Measurements from ENCODE around the gene GGT6.

DNA sequence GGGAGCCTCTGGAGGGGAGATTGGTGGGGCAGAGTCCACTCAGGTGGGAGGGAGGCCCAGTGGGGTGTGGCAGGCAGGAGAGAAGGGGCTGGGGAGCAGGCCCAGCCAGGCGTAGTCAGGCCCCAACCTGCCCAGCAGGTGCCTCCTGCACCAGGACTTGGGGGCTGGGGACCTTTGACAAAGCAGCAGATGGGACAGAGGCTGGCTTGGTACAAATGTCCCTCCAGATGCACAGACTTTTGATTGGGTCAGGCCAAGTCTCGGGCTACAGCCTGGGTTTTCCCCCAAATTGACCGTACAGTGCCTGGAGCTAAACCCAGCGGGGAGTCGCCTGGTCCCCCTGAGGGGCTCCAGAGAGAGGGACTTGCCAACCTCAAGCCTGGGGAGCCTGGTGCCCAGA lies 411 bp downstream of the GGT6 start:
- TF ChIP-seq, protein P1, sequence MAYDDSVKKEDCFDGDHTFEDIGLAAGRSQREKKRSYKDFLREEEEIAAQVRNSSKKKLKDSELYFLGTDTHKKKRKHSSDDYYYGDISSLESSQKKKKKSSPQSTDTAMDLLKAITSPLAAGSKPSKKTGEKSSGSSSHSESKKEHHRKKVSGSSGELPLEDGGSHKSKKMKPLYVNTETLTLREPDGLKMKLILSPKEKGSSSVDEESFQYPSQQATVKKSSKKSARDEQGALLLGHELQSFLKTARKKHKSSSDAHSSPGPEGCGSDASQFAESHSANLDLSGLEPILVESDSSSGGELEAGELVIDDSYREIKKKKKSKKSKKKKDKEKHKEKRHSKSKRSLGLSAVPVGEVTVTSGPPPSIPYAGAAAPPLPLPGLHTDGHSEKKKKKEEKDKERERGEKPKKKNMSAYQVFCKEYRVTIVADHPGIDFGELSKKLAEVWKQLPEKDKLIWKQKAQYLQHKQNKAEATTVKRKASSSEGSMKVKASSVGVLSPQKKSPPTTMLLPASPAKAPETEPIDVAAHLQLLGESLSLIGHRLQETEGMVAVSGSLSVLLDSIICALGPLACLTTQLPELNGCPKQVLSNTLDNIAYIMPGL (CRISPR knock-in tag; IDR thresholded peaks at IDR 0.05; ENCODE audit: borderline replicate concordance), result no peak
- TF ChIP-seq, protein P2, sequence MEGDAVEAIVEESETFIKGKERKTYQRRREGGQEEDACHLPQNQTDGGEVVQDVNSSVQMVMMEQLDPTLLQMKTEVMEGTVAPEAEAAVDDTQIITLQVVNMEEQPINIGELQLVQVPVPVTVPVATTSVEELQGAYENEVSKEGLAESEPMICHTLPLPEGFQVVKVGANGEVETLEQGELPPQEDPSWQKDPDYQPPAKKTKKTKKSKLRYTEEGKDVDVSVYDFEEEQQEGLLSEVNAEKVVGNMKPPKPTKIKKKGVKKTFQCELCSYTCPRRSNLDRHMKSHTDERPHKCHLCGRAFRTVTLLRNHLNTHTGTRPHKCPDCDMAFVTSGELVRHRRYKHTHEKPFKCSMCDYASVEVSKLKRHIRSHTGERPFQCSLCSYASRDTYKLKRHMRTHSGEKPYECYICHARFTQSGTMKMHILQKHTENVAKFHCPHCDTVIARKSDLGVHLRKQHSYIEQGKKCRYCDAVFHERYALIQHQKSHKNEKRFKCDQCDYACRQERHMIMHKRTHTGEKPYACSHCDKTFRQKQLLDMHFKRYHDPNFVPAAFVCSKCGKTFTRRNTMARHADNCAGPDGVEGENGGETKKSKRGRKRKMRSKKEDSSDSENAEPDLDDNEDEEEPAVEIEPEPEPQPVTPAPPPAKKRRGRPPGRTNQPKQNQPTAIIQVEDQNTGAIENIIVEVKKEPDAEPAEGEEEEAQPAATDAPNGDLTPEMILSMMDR (IDR thresholded peaks at IDR 0.05), result no peak
